Retinal pigment epithelial cell (primary cell): ENCODE measurements around the gene GCLC.

Experiments
- DNase-seq: peaks from one replicate; pipeline ENCODE4 v3.0.0-alpha.2; 2010; ENCODE audit warnings: low read depth
- H3K4me3 ChIP-seq: 2 replicates; pipeline ENCODE4 v1.5.1; 2011; ENCODE audit warnings: mild to moderate bottlenecking, low read length, control low read depth, moderate library complexity
- CTCF ChIP-seq: conservative IDR thresholded peaks from 2 replicates; pipeline ENCODE4 v1.5.1; 2011; ENCODE audit warnings: low read depth, low read length, control low read depth, inconsistent platforms

GCLC gene

GRCh38 chr6:53501432-53501831 lies 43.5 kb downstream of the GCLC start:
- no peak for TF ChIP-seq CTCF

GRCh38 chr6:53500095-53500494 lies 44.8 kb downstream of the GCLC start:
- TF ChIP-seq CTCF, result no peak
- H3K4me3 ChIP-seq, result no peak overlapping the region
- no peak for DNase-seq

More at GRCh38 chr6:53501432-53501831, 43.5 kb downstream of the GCLC start:
- no peak for DNase-seq
- H3K4me3 ChIP-seq, result no peak overlapping the region

GRCh38 chr6:53499094-53499493 lies 45.8 kb downstream of the GCLC start:
- no peak for DNase-seq
- no peak for TF ChIP-seq CTCF
- H3K4me3 ChIP-seq, result no peak overlapping the region

GRCh38 chr6:53498649-53499048 lies 46.3 kb downstream of the GCLC start:
- no peak for TF ChIP-seq CTCF
- no peak overlapping the region for H3K4me3 ChIP-seq
- DNase-seq, result no peak

GRCh38 chr6:53497905-53498304 lies 47.0 kb downstream of the GCLC start:
- no peak for DNase-seq
- H3K4me3 ChIP-seq, result no peak overlapping the region
- no peak for TF ChIP-seq CTCF

- no peak for TF ChIP-seq CTCF
- no peak overlapping the region for H3K4me3 ChIP-seq
- DNase-seq, result peak; percentile 68
These were observed 48.0 kb downstream of the GCLC start for GRCh38 chr6:53496797-53497375.
